GM12878 (cell line): Measurements from ENCODE around the gene SAXO1. TPM values are rescaled to one million over a fixed set of nuclear protein-coding genes. Genes with fewer than 3 reads are reported as not detected.

Experiments
- ATAC-seq: fragments of 200-7000 bp; cut with Tn5 transposase; 3 replicates; pipeline ENCODE4 v1.9.1; 2020; ENCODE audit warnings: mild to moderate bottlenecking, moderate library complexity
- BruUV-seq: library from RNA; stranded (reverse); fragments of 400-500 nt; replicated peaks from 2 replicates; lab custom pipeline; 2021; lab: Mats Ljungman, UMichigan
- CTCF ChIA-PET: fragments of 300-600 bp; sonication (Branson Sonifier 250); formaldehyde crosslinking; extraction: SDS; loops from one replicate; lab custom pipeline; 2021; ENCODE audit warnings: inconsistent platforms; lab: Yijun Ruan, JAX
- POLR2A ChIA-PET: fragments of 350-600 bp; formaldehyde crosslinking; extraction: SDS; loops from one replicate; lab custom pipeline; 2021; ENCODE audit warnings: inconsistent platforms; lab: Charles Lee
- RAD21 ChIA-PET: fragments of 300-600 bp; sonication (Branson Sonifier 250); formaldehyde crosslinking; loops from one replicate; lab custom pipeline; 2023; ENCODE audit warnings: antibody characterized with exemption; ENCODE audit not compliant: unreplicated experiment; lab: Charles Lee
- SMC1A ChIA-PET: fragments of 300-600 bp; sonication (Branson Sonifier 250); formaldehyde crosslinking; loops from one replicate; lab custom pipeline; 2023; ENCODE audit not compliant: unreplicated experiment, uncharacterized antibody; lab: Charles Lee
- DNase-seq: peaks from one replicate; pipeline ENCODE4 v3.0.0-alpha.2; 2011; ENCODE audit warnings: low read depth, low spot score
- FAIRE-seq: peaks from 3 replicates; lab custom pipeline; 2011; peaks lifted over from hg19 to GRCh38; lab: Jason Lieb, UNC
- H2AFZ ChIP-seq: 2 replicates; pipeline ENCODE4 v1.6.0; 2011; ENCODE audit warnings: low read depth, low read length, control low read depth; ENCODE audit not compliant: control insufficient read depth
- H3K27ac ChIP-seq: 2 replicates; pipeline ENCODE4 v1.5.1; 2011; ENCODE audit warnings: control low read depth; ENCODE audit not compliant: control insufficient read depth, insufficient read depth
- H3K27me3 ChIP-seq, 2 experiments: replicated peaks in 1 of 2; 2 replicates each; pipeline versions ENCODE4 v1.6.0 to v1.6.1; 2011; ENCODE audit warnings: low read length in 1 of 2; ENCODE audit not compliant: control insufficient read depth in 2 of 2, insufficient read depth in 2 of 2
- H3K36me3 ChIP-seq, 2 experiments: 2 replicates each; pipeline ENCODE4 v1.5.1; 2011; ENCODE audit warnings: low read length in 1 of 2; ENCODE audit not compliant: control insufficient read depth in 2 of 2, insufficient read depth in 2 of 2
- H3K4me1 ChIP-seq: 2 replicates; pipeline ENCODE4 v1.6.1; 2011; ENCODE audit warnings: mild to moderate bottlenecking, low read length, moderate library complexity, mixed read lengths; ENCODE audit not compliant: control insufficient read depth, insufficient read depth
- H3K4me2 ChIP-seq: 2 replicates; pipeline ENCODE4 v1.6.0; 2011; ENCODE audit warnings: control low read depth; ENCODE audit not compliant: control insufficient read depth, insufficient read depth
- H3K4me3 ChIP-seq: fragments of 200-600 bp; sonication (generic); 2 replicates; pipeline ENCODE4 v1.5.1; 2016
- H3K79me2 ChIP-seq: 2 replicates; pipeline ENCODE4 v1.6.0; 2011; ENCODE audit warnings: low read length; ENCODE audit not compliant: control insufficient read depth, insufficient read depth
- H3K9ac ChIP-seq: 2 replicates; pipeline ENCODE4 v1.8.0; 2011; ENCODE audit warnings: low read length, control low read depth, mixed read lengths; ENCODE audit not compliant: control insufficient read depth, insufficient read depth
- H3K9me3 ChIP-seq: replicated peaks from 3 replicates; pipeline ENCODE4 v1.5.1; 2011; ENCODE audit warnings: mild to moderate bottlenecking, low read length; ENCODE audit not compliant: control insufficient read depth, insufficient read depth
- H4K20me1 ChIP-seq: 2 replicates; pipeline ENCODE4 v1.6.0; 2011; ENCODE audit not compliant: control insufficient read depth, insufficient read depth
- BCL11A ChIP-seq: IDR thresholded peaks from 2 replicates; pipeline ENCODE4 v1.6.1; 2011; ENCODE audit warnings: low read depth, low read length
- BHLHE40 ChIP-seq, 2 experiments: fragments of 450-650 bp in 1 of 2; IDR thresholded peaks; 2 replicates each; pipeline ENCODE4 v1.6.1; 2011 to 2017; ENCODE audit warnings: low read depth in 2 of 2, borderline replicate concordance in 1 of 2, improper control_type of control experiment in 1 of 2, low read length in 1 of 2, mild to moderate bottlenecking in 1 of 2
- CBX3 ChIP-seq: fragments of 200-600 bp; sonication (generic); IDR thresholded peaks from 2 replicates; pipeline ENCODE4 v1.6.1; 2016; ENCODE audit warnings: low read depth, borderline replicate concordance
- CEBPB ChIP-seq, 2 experiments: fragments of 150-350 bp in 1 of 2; IDR thresholded peaks; 2 replicates each; pipeline ENCODE4 v1.6.1; 2012 to 2014; ENCODE audit warnings: low read depth in 2 of 2, low read length in 2 of 2, borderline replicate concordance in 1 of 2, inconsistent platforms in 1 of 2
- CHD2 ChIP-seq: IDR thresholded peaks from 2 replicates; pipeline ENCODE4 v1.6.1; 2011; ENCODE audit warnings: low read depth, low read length, improper control_type of control experiment, borderline replicate concordance
- MEF2A ChIP-seq: IDR thresholded peaks from 2 replicates; pipeline ENCODE4 v1.6.1; 2011; ENCODE audit warnings: low read depth, mild to moderate bottlenecking, low read length, moderate library complexity; ENCODE audit not compliant: insufficient read depth
- ZNF274 ChIP-seq: IDR thresholded peaks from one replicate; pipeline ENCODE4 v1.8.0; 2011; ENCODE audit not compliant: insufficient read length, insufficient read depth
- WGBS: methylation state at CpG from one replicate; pipeline ENCODE4 v1.1.6; 2016; ENCODE audit warnings: low lambda C conversion rate; ENCODE audit not compliant: insufficient replicate concordance, insufficient coverage; ENCODE audit errors: missing lambda C conversion rate; 5-methylcytosine and 5-hydroxymethylcytosine counted together
- in situ Hi-C: fragments of 300-500 bp; cut with MboI; formaldehyde crosslinking; loops from 9 replicates; pipeline ENCODE4 v1.14.3; 2018; ENCODE audit warnings: mixed read lengths
- intact Hi-C: fragments of 100-400 bp; cut with micrococcal nuclease; formaldehyde crosslinking; loops from one replicate; pipeline ENCODE4 v1.14.2; 2022; ENCODE audit not compliant: unreplicated experiment
- polyA plus RNA-seq, 11 experiments: library from polyadenylated mRNA; depleted of rRNA in 4 of 11; unstranded in 6 of 11; stranded (reverse) in 5 of 11; fragments of >200 nt; fragmentation: Nextera tagmentation in 4 of 11; fragmentation: Illumina TruSeq in 1 of 11; extraction: Ambion mirVana in 4 of 11; extraction: Trizol in 1 of 11; gene quantifications; 1 replicate in 1 of 11; 2 replicates in 10 of 11; pipeline versions ENCODE4 v1.2.1 to v1.2.3, GENCODE V29; 2011 to 2016; ENCODE audit warnings: inconsistent platforms in 2 of 11, missing spikeins in 2 of 11, low read depth in 1 of 11
- total RNA-seq, 4 experiments: library from RNA; depleted of rRNA in 3 of 4; stranded (reverse); fragments of >200 nt in 3 of 4; fragmentation: Illumina TruSeq in 1 of 4; extraction: Trizol in 1 of 4; gene quantifications; 2 replicates each; pipeline versions ENCODE4 v1.2.1 to v1.2.3, GENCODE V29; 2013 to 2021
- TF ChIP-seq, protein P1 (sequence below): IDR thresholded peaks from 2 replicates; pipeline ENCODE4 v1.6.1; 2012; ENCODE audit warnings: low read depth, low read length, improper control_type of control experiment

The SAXO1 gene
- total and polyA plus RNA-seq, 10 of the 15 experiments (the other 5 are each of a cell fraction or from before 2014, with no cell fraction given) = under 0.01 to 0.01 TPM; not detected in 8

GRCh38 chr9:18978188-18978587 lies 54.8 kb downstream of the SAXO1 start (continued):
- TF ChIP-seq, protein P1, sequence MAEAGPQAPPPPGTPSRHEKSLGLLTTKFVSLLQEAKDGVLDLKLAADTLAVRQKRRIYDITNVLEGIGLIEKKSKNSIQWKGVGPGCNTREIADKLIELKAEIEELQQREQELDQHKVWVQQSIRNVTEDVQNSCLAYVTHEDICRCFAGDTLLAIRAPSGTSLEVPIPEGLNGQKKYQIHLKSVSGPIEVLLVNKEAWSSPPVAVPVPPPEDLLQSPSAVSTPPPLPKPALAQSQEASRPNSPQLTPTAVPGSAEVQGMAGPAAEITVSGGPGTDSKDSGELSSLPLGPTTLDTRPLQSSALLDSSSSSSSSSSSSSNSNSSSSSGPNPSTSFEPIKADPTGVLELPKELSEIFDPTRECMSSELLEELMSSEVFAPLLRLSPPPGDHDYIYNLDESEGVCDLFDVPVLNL = no peak
- no peak for TF ChIP-seq CEBPB (IDR thresholded peaks at IDR 0.05; ENCODE audit: borderline replicate concordance in 1 of 2, low read depth in 2 of 2, low read length in 2 of 2)
- TF ChIP-seq CHD2 = no peak

GRCh38 chr9:18976709-18977531 lies 56.1 kb downstream of the SAXO1 start:
- H2AFZ ChIP-seq = no peak overlapping the region
- ChIA-PET POLR2A (interaction anchor here (0.6 kb wide), 1 partner anchor 581 kb away, joined by 3 read pairs; no protein-coding TSS in a partner anchor), SMC1A (no interaction called here), CTCF (no interaction called here), RAD21 (no interaction called here)
- WGBS = 37% methylated on average over 12 of the region's 12 CpGs
- H3K4me2 ChIP-seq = no peak overlapping the region
- no peaks in the 10 kb centered on the region; a peak in 1 of 4 replicates for H3K27me3 ChIP-seq
- TF ChIP-seq ZNF274 (no peak), BHLHE40 (IDR thresholded peaks at IDR 0.05; ENCODE audit: borderline replicate concordance in 1 of 2, low read depth in 2 of 2, low read length in 1 of 2) (no peak), BCL11A (no peak), CBX3 (no peak), MEF2A (no peak)
- FAIRE-seq (no peak), DNase-seq (no peak), ATAC-seq (no peak)
- no peaks in the 10 kb centered on the region for H3K79me2 ChIP-seq
- in situ Hi-C loops (no loop called here), intact Hi-C loops (no loop called here)
- BruUV-seq = no TSS peak
- no peak overlapping the region for H3K27ac ChIP-seq
- H4K20me1 ChIP-seq = no peaks in the 10 kb centered on the region
- H3K9ac ChIP-seq = no peak overlapping the region
- H3K36me3 ChIP-seq = no peaks in the 10 kb centered on the region
- no peak overlapping the region for H3K4me3 ChIP-seq
- no peaks in the 10 kb centered on the region for H3K4me1 ChIP-seq
- H3K9me3 ChIP-seq = no peaks in the 10 kb centered on the region
